ENCODE data around the gene KRT23.

Gene KRT23

DNA sequence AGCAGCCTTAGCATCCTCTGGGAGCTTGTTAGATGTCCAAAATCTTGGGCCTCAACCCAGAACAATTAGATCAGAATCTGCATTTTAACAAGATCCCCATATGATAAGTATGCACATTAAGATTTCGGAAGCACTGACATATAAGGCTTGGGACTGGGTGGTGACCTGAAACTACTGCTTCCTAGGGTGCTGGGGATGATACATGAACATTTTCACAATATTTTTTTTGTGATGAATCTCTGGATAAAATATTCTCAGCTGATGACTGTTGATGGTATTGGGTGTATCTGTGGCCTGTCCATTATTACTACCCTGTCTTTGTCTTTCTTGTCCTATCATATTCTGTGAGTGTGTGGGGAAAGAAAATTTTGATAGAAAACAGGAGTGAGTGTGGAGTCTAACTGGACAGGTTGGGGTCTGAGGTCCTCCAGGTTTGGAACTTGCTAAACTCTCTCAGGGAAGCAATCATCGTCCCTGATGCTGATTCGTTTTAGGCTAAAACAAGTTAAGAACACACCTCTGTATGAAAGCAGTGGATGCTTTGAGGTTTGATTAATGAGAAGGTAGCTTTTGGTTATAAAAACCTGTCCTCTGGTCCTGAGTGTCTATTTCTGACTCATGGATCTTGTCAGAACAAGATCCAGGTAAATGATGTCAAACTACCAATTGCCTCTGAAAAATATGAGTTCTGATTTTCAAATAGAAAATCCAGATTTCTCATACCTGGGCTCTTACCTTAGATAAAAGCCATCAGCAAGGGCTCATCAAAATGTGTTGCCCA is 23.2 kb downstream of the KRT23 start:
- Histone ChIP-seq H3K9me3 (ENCODE audit: control insufficient read depth, low read length) (no peaks in the 10 kb centered on the region), H3K27ac (ENCODE audit: insufficient read depth, low read depth, low read length, poor library complexity, severe bottlenecking) (no peak overlapping the region), H3K27me3 (ENCODE audit: control insufficient read depth, insufficient read depth, low read length, poor library complexity, severe bottlenecking) (no peaks in the 10 kb centered on the region), H3K4me3 (ENCODE audit: insufficient read depth, low read depth, low read length) (no peak overlapping the region), H3K4me1 (ENCODE audit: control insufficient read depth, insufficient read depth, low read length) (no peaks in the 10 kb centered on the region), H3K36me3 (ENCODE audit: control insufficient read depth, insufficient read depth, low read length) (no peaks in the 10 kb centered on the region)
- WGBS, 2 experiments: 96 to 99% methylated on average over 3 of the region's 3 CpGs

DNA sequence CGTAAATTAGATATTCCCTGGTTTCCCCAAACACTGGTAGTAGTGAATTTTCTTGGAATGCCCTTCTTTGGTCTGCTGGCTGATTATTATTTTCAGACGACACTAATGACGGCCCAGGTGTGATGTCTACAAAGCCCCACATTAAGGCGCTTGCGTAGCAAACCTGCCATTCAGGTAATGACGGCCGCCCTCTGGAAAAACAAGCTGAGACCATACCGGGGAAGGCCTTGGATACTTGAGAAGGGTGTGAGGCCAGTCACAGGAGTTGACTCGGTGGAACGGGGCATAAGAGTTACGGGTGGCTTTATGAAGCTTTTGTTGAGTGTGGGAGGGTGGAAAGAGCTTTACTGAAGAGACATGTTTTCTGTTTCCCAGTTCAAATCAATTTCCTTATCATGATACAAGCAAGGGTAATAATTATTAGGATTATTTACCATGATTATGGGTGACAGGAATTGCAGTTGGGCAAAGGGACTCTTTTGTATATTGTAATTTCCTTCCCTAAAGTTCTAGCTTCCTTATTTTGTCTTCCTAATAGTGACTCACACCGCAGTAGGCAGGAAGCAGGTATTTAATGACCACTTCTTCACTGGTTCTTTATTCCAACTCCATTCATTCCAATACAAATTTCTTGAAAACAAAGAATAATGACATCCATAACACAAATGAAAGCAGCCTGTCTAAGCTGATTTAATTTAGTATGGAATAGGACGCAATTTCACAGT is 24.8 kb downstream of the KRT23 start:
- Histone ChIP-seq H3K4me1 (ENCODE audit: control insufficient read depth, insufficient read depth, low read length) (no peaks in the 10 kb centered on the region), H3K27me3 (ENCODE audit: control insufficient read depth, insufficient read depth, low read length, poor library complexity, severe bottlenecking) (no peaks in the 10 kb centered on the region), H3K4me3 (ENCODE audit: insufficient read depth, low read depth, low read length) (no peak overlapping the region), H3K9me3 (ENCODE audit: control insufficient read depth, low read length) (no peaks in the 10 kb centered on the region), H3K27ac (ENCODE audit: insufficient read depth, low read depth, low read length, poor library complexity, severe bottlenecking) (no peak overlapping the region), H3K36me3 (ENCODE audit: control insufficient read depth, insufficient read depth, low read length) (no peaks in the 10 kb centered on the region)
- 97 to 98% methylated on average over 12 to 13 of the region's 13 CpGs for whole genome bisulfite sequencing, 2 experiments

- H3K4me1 ChIP-seq (ENCODE audit: control insufficient read depth, insufficient read depth, low read length): no peaks in the 10 kb centered on the region
- H3K4me3 ChIP-seq (ENCODE audit: insufficient read depth, low read depth, low read length): no peak overlapping the region
- no peaks in the 10 kb centered on the region for H3K36me3 ChIP-seq (ENCODE audit: control insufficient read depth, insufficient read depth, low read length)
- 85 to 91% methylated on average over 2 to 3 of the region's 3 CpGs for WGBS, 2 experiments
- H3K9me3 ChIP-seq (ENCODE audit: control insufficient read depth, low read length): no peaks in the 10 kb centered on the region
- H3K27ac ChIP-seq (ENCODE audit: insufficient read depth, low read depth, low read length, poor library complexity, severe bottlenecking): no peak overlapping the region
- no peaks in the 10 kb centered on the region for H3K27me3 ChIP-seq (ENCODE audit: control insufficient read depth, insufficient read depth, low read length, poor library complexity, severe bottlenecking)
Measured at GRCh38 chr17:40910441-40910841, 27.0 kb downstream of the KRT23 start.

DNA sequence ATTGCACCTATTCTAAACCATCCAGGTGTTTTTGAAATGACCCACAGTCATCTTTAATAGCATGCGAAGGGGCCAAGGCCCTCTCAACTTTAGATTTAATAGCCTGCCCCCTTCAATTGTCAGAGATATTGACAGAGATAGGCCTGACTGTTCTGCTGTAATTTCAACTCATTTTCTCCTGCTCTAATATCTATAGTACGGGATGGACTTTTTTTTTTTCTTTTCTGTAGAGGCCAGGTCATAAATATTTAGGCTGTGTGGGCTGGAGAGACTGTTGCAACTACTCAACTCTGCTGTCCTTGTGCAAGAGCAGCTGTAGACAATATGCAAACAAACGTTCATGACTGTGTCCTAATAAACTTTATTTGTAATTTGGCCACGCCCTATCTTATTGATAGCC is 27.7 kb downstream of the KRT23 start:
- Histone ChIP-seq H3K9me3 (ENCODE audit: control insufficient read depth, low read length) (no peaks in the 10 kb centered on the region), H3K27me3 (ENCODE audit: control insufficient read depth, insufficient read depth, low read length, poor library complexity, severe bottlenecking) (no peaks in the 10 kb centered on the region), H3K4me1 (ENCODE audit: control insufficient read depth, insufficient read depth, low read length) (no peaks in the 10 kb centered on the region), H3K36me3 (ENCODE audit: control insufficient read depth, insufficient read depth, low read length) (no peaks in the 10 kb centered on the region), H3K4me3 (ENCODE audit: insufficient read depth, low read depth, low read length) (no peak overlapping the region), H3K27ac (ENCODE audit: insufficient read depth, low read depth, low read length, poor library complexity, severe bottlenecking) (no peak overlapping the region)
- 84 to 88% methylated on average over 3 to 4 of the region's 4 CpGs for WGBS, 2 experiments

- 9 to 10% methylated on average over 5 of the region's 5 CpGs for WGBS, 2 experiments
- no peak overlapping the region for H3K4me3 ChIP-seq (ENCODE audit: insufficient read depth, low read depth, low read length)
- H3K27me3 ChIP-seq (ENCODE audit: control insufficient read depth, insufficient read depth, low read length, poor library complexity, severe bottlenecking): no peaks in the 10 kb centered on the region
- H3K36me3 ChIP-seq (ENCODE audit: control insufficient read depth, insufficient read depth, low read length): no peaks in the 10 kb centered on the region
- no peak overlapping the region for H3K27ac ChIP-seq (ENCODE audit: insufficient read depth, low read depth, low read length, poor library complexity, severe bottlenecking)
- no peaks in the 10 kb centered on the region for H3K4me1 ChIP-seq (ENCODE audit: control insufficient read depth, insufficient read depth, low read length)
- no peaks in the 10 kb centered on the region for H3K9me3 ChIP-seq (ENCODE audit: control insufficient read depth, low read length)
Measured at GRCh38 chr17:40909351-40909750, 28.1 kb downstream of the KRT23 start.

GRCh38 chr17:40906613-40907012 is 30.8 kb downstream of the KRT23 start:
- no peaks in the 10 kb centered on the region for H3K9me3 ChIP-seq (ENCODE audit: control insufficient read depth, low read length)
- H3K36me3 ChIP-seq (ENCODE audit: control insufficient read depth, insufficient read depth, low read length): no peaks in the 10 kb centered on the region
- no peak overlapping the region for H3K27ac ChIP-seq (ENCODE audit: insufficient read depth, low read depth, low read length, poor library complexity, severe bottlenecking)
- H3K4me3 ChIP-seq (ENCODE audit: insufficient read depth, low read depth, low read length): no peak overlapping the region
- H3K4me1 ChIP-seq (ENCODE audit: control insufficient read depth, insufficient read depth, low read length): no peaks in the 10 kb centered on the region
- WGBS, 2 experiments: 94 to 97% methylated on average over 4 of the region's 4 CpGs
- H3K27me3 ChIP-seq (ENCODE audit: control insufficient read depth, insufficient read depth, low read length, poor library complexity, severe bottlenecking): no peaks in the 10 kb centered on the region

GRCh38 chr17:40905370-40905769 is 32.1 kb downstream of the KRT23 start:
- H3K4me1 ChIP-seq (ENCODE audit: control insufficient read depth, insufficient read depth, low read length): no peaks in the 10 kb centered on the region
- WGBS, 2 experiments: 93 to 96% methylated on average over 5 of the region's 5 CpGs
- no peaks in the 10 kb centered on the region for H3K36me3 ChIP-seq (ENCODE audit: control insufficient read depth, insufficient read depth, low read length)
- no peaks in the 10 kb centered on the region for H3K9me3 ChIP-seq (ENCODE audit: control insufficient read depth, low read length)
- no peak overlapping the region for H3K4me3 ChIP-seq (ENCODE audit: insufficient read depth, low read depth, low read length)
- no peak overlapping the region for H3K27ac ChIP-seq (ENCODE audit: insufficient read depth, low read depth, low read length, poor library complexity, severe bottlenecking)
- H3K27me3 ChIP-seq (ENCODE audit: control insufficient read depth, insufficient read depth, low read length, poor library complexity, severe bottlenecking): no peaks in the 10 kb centered on the region

- Histone ChIP-seq H3K4me3 (ENCODE audit: insufficient read depth, low read depth, low read length) (no peak overlapping the region), H3K36me3 (ENCODE audit: control insufficient read depth, insufficient read depth, low read length) (no peaks in the 10 kb centered on the region), H3K9me3 (ENCODE audit: control insufficient read depth, low read length) (no peaks in the 10 kb centered on the region), H3K4me1 (ENCODE audit: control insufficient read depth, insufficient read depth, low read length) (no peaks in the 10 kb centered on the region), H3K27ac (ENCODE audit: insufficient read depth, low read depth, low read length, poor library complexity, severe bottlenecking) (no peak overlapping the region), H3K27me3 (ENCODE audit: control insufficient read depth, insufficient read depth, low read length, poor library complexity, severe bottlenecking) (no peaks in the 10 kb centered on the region)
- 92 to 93% methylated on average over 12 of the region's 12 CpGs for WGBS, 2 experiments
Measured at GRCh38 chr17:40903129-40903847, 34.2 kb downstream of the KRT23 start.

DNA sequence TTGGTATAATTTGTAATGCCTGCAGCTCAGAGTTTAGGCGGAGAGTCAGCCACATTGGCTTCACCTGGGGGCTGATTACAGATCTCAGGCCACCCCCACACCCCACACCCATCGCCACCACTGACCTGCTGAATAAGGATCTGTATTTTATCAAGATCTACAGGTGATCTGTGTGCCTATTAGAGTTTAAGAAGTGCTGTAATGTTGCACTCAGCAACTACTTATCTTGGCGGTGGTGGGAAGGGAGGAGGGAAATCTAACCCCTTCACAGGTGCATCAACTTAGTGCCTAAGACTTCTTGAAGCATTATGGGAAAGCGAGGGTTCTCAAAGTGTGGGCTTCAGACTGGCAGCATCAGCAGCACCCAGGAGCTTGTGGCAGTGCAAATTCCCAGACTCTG is 34.9 kb downstream of the KRT23 start:
- Histone ChIP-seq H3K36me3 (ENCODE audit: control insufficient read depth, insufficient read depth, low read length) (no peaks in the 10 kb centered on the region), H3K9me3 (ENCODE audit: control insufficient read depth, low read length) (no peaks in the 10 kb centered on the region), H3K4me1 (ENCODE audit: control insufficient read depth, insufficient read depth, low read length) (no peaks in the 10 kb centered on the region), H3K27me3 (ENCODE audit: control insufficient read depth, insufficient read depth, low read length, poor library complexity, severe bottlenecking) (no peaks in the 10 kb centered on the region), H3K4me3 (ENCODE audit: insufficient read depth, low read depth, low read length) (no peak overlapping the region), H3K27ac (ENCODE audit: insufficient read depth, low read depth, low read length, poor library complexity, severe bottlenecking) (no peak overlapping the region)
- 92 to 96% methylated on average over 2 to 4 of the region's 4 CpGs for WGBS, 2 experiments

DNA sequence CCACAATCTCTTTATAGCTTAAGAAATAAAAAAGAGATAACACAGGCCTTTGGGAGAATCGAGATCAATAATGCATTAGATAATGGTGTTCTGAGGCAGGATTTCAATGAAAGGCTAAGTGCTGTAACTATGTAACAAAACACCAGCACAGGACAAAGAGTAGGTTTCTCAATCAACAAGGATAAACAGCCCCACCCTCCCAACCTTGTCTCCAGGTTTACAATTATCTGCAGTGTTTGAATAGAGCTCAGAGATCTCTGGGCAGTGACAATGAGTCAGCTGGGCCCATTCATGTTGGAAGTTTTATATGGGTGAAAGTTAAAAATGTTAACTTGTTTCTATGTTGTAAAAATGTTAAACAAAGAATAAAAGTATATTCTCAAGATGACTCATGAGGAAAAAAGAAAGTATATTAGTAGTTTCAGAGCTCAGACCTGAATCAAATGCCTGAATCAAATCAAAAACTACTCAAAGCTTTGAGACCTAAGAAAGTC is 35.4 kb downstream of the KRT23 start:
- Histone ChIP-seq H3K4me3 (ENCODE audit: insufficient read depth, low read depth, low read length) (no peak overlapping the region), H3K27ac (ENCODE audit: insufficient read depth, low read depth, low read length, poor library complexity, severe bottlenecking) (no peak overlapping the region), H3K4me1 (ENCODE audit: control insufficient read depth, insufficient read depth, low read length) (no peaks in the 10 kb centered on the region), H3K27me3 (ENCODE audit: control insufficient read depth, insufficient read depth, low read length, poor library complexity, severe bottlenecking) (no peaks in the 10 kb centered on the region), H3K9me3 (ENCODE audit: control insufficient read depth, low read length) (no peaks in the 10 kb centered on the region), H3K36me3 (ENCODE audit: control insufficient read depth, insufficient read depth, low read length) (no peaks in the 10 kb centered on the region)
- WGBS, 2 experiments: 100% methylated on average over 1 of the region's 1 CpG
